Endothelial cell (in vitro differentiated cells): ENCODE data around the gene NPRL2. TPM values are rescaled to one million over a fixed set of nuclear protein-coding genes. Genes with fewer than 3 reads are reported as not detected.

Experiments
- DNase-seq: peaks from one replicate; pipeline ENCODE4 v3.0.0; 2021; ENCODE audit warnings: low spot score
- H3K27ac Mint-ChIP-seq: one replicate; pipeline ENCODE4 v1.8.0; 2021; ENCODE audit warnings: mixed read lengths, inconsistent platforms; ENCODE audit not compliant: unreplicated experiment
- H3K27me3 Mint-ChIP-seq: one replicate; pipeline ENCODE4 v1.8.0; 2021; ENCODE audit warnings: mild to moderate bottlenecking, moderate library complexity, mixed read lengths, inconsistent platforms; ENCODE audit not compliant: unreplicated experiment
- H3K36me3 Mint-ChIP-seq: one replicate; pipeline ENCODE4 v1.8.0; 2021; ENCODE audit warnings: mild to moderate bottlenecking, low read depth, mixed read lengths, inconsistent platforms; ENCODE audit not compliant: unreplicated experiment
- H3K4me1 Mint-ChIP-seq: one replicate; pipeline ENCODE4 v1.8.0; 2021; ENCODE audit warnings: mild to moderate bottlenecking, mixed read lengths, inconsistent platforms; ENCODE audit not compliant: unreplicated experiment
- H3K4me3 Mint-ChIP-seq: one replicate; pipeline ENCODE4 v1.8.0; 2021; ENCODE audit warnings: mild to moderate bottlenecking, mixed read lengths, inconsistent platforms; ENCODE audit not compliant: unreplicated experiment
- H3K9me3 Mint-ChIP-seq: one replicate; pipeline ENCODE4 v1.8.0; 2021; ENCODE audit warnings: mixed read lengths, inconsistent platforms; ENCODE audit not compliant: unreplicated experiment
- CTCF ChIP-seq: fragments of 200-600 bp; sonication (generic); IDR thresholded peaks from one replicate; pipeline ENCODE4 v1.5.0; 2021; ENCODE audit warnings: antibody characterized with exemption; ENCODE audit not compliant: unreplicated experiment
- long read RNA-seq: library from polyadenylated mRNA; unstranded; transcript quantifications from one replicate; pipeline ENCODE4 v2.0.0, GENCODE V29; 2020; ENCODE audit not compliant: unreplicated experiment
- total RNA-seq: library from RNA; stranded (reverse); fragmentation: NEBNext Ultra II Directional; extraction: Animal tissue kit (Norgen Biotek cat#: 25700); gene quantifications from one replicate; pipeline ENCODE4 v1.2.1, GENCODE V29; 2021; ENCODE audit not compliant: unreplicated experiment

The NPRL2 gene
- 18.0 TPM for total RNA-seq
- long read RNA-seq, transcript NPRL2-201 (11 exons, 1,700 nt) = major isoform, 8 of 20 reads
- long read RNA-seq, partial matches to known transcripts = 3 of 20 reads
- long read RNA-seq, other reads (novel, unspliced or antisense) = 9 of 20 reads

GRCh38 chr3:50350527-50351322 is at the start of gene NPRL2, which contains the start of gene CYB561D2:
NPRL2 (minus strand) TSS chr3:50350775; CDS start chr3:50350652, 123 bp downstream.
CYB561D2 (plus strand) TSS chr3:50350862; CDS start chr3:50351434, 572 bp downstream.
- Mint-ChIP-seq H3K27ac (peak within 1 kb of the TSS; percentile 68), H3K27me3 (peaks cover 8% of the 10 kb centered on the region), H3K36me3 (peaks cover 10% of the 10 kb centered on the region), H3K4me1 (peaks cover 16% of the 10 kb centered on the region), H3K4me3 (peak within 1 kb of the TSS; percentile 91), H3K9me3 (no peaks in the 10 kb centered on the region)
- no peak for TF ChIP-seq CTCF
- DNase-seq = peak; percentile 79

GRCh38 chr3:50396502-50396901 is 45.9 kb upstream of the NPRL2 start:
- Mint-ChIP-seq H3K27ac (no peak overlapping the region), H3K9me3 (no peaks in the 10 kb centered on the region)
- DNase-seq = no peak

GRCh38 chr3:50395070-50395860 is 44.7 kb upstream of the NPRL2 start:
- Mint-ChIP-seq H3K4me3 (no peak overlapping the region), H3K27me3 (peaks cover 6% of the 10 kb centered on the region), H3K36me3 (no peaks in the 10 kb centered on the region), H3K27ac (no peak overlapping the region), H3K9me3 (no peaks in the 10 kb centered on the region), H3K4me1 (peaks cover 6% of the 10 kb centered on the region)
- no peak for DNase-seq
- TF ChIP-seq CTCF = no peak

More at GRCh38 chr3:50396502-50396901, 45.9 kb upstream of the NPRL2 start:
- Mint-ChIP-seq H3K36me3 (no peaks in the 10 kb centered on the region), H3K4me3 (no peak overlapping the region), H3K4me1 (peaks cover 6% of the 10 kb centered on the region), H3K27me3 (peaks cover 6% of the 10 kb centered on the region)
- no peak for TF ChIP-seq CTCF

- no peak for DNase-seq
- no peak for TF ChIP-seq CTCF
- Mint-ChIP-seq H3K27ac (no peak overlapping the region), H3K36me3 (no peaks in the 10 kb centered on the region), H3K9me3 (no peaks in the 10 kb centered on the region), H3K4me1 (peaks cover 6% of the 10 kb centered on the region), H3K27me3 (peaks cover 6% of the 10 kb centered on the region), H3K4me3 (no peak overlapping the region)
Measured at GRCh38 chr3:50393061-50393460, 42.5 kb upstream of the NPRL2 start.
